Brain microvascular endothelial cell (primary cell): ENCODE results near the gene SCRN1.
A peak's percentile ranks its signal among the peaks of the same experiment; 100 is the strongest.

Experiments used
- DNase-seq: peaks from one replicate; pipeline ENCODE4 v3.0.0-alpha.2; 2020
- H3K27ac ChIP-seq: fragments of 250-450 bp; sonication (Bioruptor Pico); 2 replicates; pipeline ENCODE4 v1.5.1; 2020; ENCODE audit warnings: mild to moderate bottlenecking, moderate library complexity
- H3K27me3 ChIP-seq: fragments of 250-450 bp; sonication (Bioruptor Pico); replicated peaks from 2 replicates; pipeline ENCODE4 v1.5.1; 2020; ENCODE audit warnings: mild to moderate bottlenecking
- H3K36me3 ChIP-seq: fragments of 250-450 bp; sonication (Bioruptor Pico); replicated peaks from 2 replicates; pipeline ENCODE4 v1.5.1; 2020; ENCODE audit warnings: mild to moderate bottlenecking
- H3K4me3 ChIP-seq: 2 replicates; pipeline ENCODE4 v1.5.1; 2011; ENCODE audit warnings: low read depth, mild to moderate bottlenecking, control low read depth, low read length, moderate library complexity
- in situ Hi-C: cut with HindIII; loops from 2 replicates; pipeline ENCODE4 v1.10.0; 2017; ENCODE audit warnings: low sequenced_read_pairs, low pct_ligation_motif_present
- TF ChIP-seq, protein P1 (sequence below): IDR thresholded peaks from 2 replicates; pipeline ENCODE4 v1.5.1; 2011; ENCODE audit warnings: low read depth, mild to moderate bottlenecking, moderate library complexity, low read length, control low read depth, inconsistent platforms; ENCODE audit errors: missing control alignments

Gene SCRN1

DNA sequence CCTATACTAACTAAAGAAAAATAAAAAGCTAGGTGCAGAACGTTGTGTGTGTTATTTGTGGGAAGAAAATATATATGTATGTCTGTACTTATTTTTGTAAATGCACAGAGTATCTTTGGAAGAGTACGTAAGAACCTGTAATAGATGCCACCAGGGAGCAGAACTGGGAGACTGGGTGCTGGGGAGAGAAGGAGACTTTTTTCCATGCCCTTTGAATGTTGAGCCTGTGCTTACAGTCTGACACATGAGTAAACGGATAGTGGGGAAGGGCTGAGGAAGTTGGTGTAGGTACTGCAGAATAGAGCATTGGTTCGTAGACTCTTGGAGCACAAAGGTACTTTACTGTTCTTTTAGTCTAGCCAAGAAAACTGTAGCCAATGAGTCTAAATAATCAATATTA lies 1.3 kb upstream of the SCRN1 start:
- Histone ChIP-seq H3K27ac (no peak overlapping the region), H3K4me3 (no peak overlapping the region), H3K27me3 (no peaks in the 10 kb centered on the region), H3K36me3 (no peaks in the 10 kb centered on the region)
- no peak for DNase-seq
- in situ Hi-C loops, result no loop called here
- TF ChIP-seq, protein P1, sequence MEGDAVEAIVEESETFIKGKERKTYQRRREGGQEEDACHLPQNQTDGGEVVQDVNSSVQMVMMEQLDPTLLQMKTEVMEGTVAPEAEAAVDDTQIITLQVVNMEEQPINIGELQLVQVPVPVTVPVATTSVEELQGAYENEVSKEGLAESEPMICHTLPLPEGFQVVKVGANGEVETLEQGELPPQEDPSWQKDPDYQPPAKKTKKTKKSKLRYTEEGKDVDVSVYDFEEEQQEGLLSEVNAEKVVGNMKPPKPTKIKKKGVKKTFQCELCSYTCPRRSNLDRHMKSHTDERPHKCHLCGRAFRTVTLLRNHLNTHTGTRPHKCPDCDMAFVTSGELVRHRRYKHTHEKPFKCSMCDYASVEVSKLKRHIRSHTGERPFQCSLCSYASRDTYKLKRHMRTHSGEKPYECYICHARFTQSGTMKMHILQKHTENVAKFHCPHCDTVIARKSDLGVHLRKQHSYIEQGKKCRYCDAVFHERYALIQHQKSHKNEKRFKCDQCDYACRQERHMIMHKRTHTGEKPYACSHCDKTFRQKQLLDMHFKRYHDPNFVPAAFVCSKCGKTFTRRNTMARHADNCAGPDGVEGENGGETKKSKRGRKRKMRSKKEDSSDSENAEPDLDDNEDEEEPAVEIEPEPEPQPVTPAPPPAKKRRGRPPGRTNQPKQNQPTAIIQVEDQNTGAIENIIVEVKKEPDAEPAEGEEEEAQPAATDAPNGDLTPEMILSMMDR, result no peak

DNA sequence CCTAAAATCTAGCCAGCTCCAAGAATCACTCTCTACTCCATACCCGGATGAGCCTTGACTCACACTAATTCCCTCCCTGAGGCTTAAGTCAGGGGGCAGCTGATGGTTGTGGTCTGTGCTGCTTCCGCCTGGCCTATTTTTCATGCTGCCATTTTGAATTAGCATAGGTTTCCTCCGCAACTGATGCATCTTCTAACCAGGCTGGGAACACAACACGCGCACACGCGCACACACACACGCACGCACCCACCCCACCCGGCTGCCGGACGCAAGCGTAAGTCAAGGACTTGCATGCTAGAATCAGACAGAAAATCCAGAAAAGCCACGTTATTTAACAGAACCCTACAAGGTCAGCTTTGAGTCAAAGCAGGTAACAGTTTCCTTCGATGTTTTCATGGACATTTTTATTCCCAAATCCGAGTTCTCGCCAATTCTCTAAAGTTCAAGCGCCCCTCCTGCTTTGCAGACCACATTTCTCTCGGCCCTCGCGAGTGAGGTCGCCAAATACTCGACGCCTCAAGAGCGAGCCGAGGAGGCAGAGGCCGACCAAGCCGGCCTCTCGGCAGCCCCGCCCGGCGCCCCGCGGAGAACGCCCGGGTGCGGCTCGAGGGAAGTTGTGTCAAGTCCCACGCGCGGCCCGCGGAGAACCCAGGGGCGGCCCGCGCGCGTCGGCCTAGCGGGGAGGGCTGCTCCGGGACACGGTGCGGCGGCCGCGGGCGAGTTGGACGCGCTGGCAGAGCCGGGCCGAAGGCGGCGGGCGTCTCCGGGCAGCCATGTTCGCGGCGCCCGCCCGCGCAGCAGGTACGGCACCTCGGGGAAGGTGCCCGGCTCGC lies 961 bp downstream of the SCRN1 start:
- H3K27me3 ChIP-seq, result no peaks in the 10 kb centered on the region
- peak; percentile 64 for DNase-seq
- no peaks in the 10 kb centered on the region for H3K36me3 ChIP-seq
- in situ Hi-C loops, result no loop called here
- TF ChIP-seq, protein P1, result no peak
- H3K27ac ChIP-seq, result peak overlapping the region; percentile 82
- peak overlapping the region; percentile 84 for H3K4me3 ChIP-seq

DNA sequence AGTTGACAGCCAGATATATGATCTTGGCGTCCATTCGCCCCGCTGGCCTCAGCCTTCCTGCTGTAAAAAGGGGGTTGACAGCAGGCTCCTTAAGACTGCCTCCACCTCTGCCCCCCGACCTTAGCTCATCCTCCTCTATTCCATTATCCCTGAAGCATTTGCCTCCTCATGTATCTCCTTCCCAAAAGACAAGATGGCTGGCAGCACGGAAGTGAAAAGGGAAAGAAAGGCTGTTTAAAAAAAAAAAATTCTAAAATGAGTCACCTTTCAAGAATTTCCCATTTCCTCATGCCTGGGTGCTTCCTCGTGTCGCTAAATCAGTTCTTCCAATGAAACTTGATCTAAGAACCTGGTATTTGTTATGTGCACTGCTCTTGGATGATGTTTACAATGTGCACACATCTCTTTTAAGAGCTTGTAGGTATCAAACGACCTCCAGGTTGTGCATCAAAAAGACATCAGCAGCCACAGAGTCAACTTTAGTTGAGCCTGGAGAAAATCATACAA lies 1.7 kb downstream of the SCRN1 start:
- in situ Hi-C loops, result no loop called here
- H3K4me3 ChIP-seq, result peak overlapping the region; percentile 84
- H3K27me3 ChIP-seq, result no peaks in the 10 kb centered on the region
- H3K36me3 ChIP-seq, result no peaks in the 10 kb centered on the region
- peak overlapping the region; percentile 82 for H3K27ac ChIP-seq
- DNase-seq, result peak; percentile 57
- TF ChIP-seq, protein P1, result no peak

DNA sequence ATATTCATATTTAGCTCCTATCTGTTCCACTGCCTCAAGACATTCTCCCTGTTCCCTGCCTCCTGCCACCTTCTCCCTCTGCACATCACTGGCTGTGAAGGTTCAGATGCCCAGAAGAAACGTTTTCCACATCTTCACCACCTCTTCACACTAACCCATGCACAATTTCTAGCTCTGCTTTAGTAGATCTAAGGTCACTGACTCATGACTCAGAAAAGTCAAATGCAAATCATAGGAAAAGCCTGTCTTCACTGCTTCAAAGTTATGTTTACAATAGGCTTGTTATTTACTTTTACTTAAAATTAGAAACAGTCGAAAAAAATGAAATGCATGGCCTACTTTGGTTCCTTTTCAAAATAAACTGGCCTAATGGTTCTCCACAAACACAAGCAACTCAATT lies 2.5 kb downstream of the SCRN1 start:
- Histone ChIP-seq H3K36me3 (no peaks in the 10 kb centered on the region), H3K27me3 (no peaks in the 10 kb centered on the region), H3K27ac (peak overlapping the region; percentile 82), H3K4me3 (no peak overlapping the region)
- TF ChIP-seq, protein P1, result no peak
- in situ Hi-C loops, result no loop called here
- no peak for DNase-seq

DNA sequence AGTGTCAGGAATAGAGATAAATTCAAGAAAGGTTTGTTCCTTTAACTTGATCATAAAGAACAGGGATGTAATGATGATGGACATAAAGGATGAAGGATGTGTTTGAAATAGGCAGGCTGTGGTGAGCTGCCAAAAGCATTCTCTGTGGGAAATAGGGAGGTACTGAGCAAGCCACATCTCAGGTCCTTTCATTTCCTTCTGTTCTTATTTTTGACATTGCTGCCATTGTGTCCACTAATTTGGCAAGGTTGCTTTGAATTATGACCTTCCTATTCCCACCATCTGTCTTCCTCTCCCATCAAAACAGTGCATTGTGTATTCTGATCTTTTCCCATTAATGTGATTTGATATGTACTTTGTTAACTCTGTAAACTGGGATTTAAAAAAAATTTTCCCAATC lies 9.4 kb downstream of the SCRN1 start:
- TF ChIP-seq, protein P1, result no peak
- Histone ChIP-seq H3K36me3 (no peaks in the 10 kb centered on the region), H3K4me3 (no peak overlapping the region), H3K27me3 (no peaks in the 10 kb centered on the region), H3K27ac (no peak overlapping the region)
- DNase-seq, result no peak
- in situ Hi-C loops, result no loop called here
